ENCODE data around the gene CLDN6.
A peak's percentile ranks its signal among the peaks of the same experiment; 100 is the strongest.

Gene CLDN6

DNA sequence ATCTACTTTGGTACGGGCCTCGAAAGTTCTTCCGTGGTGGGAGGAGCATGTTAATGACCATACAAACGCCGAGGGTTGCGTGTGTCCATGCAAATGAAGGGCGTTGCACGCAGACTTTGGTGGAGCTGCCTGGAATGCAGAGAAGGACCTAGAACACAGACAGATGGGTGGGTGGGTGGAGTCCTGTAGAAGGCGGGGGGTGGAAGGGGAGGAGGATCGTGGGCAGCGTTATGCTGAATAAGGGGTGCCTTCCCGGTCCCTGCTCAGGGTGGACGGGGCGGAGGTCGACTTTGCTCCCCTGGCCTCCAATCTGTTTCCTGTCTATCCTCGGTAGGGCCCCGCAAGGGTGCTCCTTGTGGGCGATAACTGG lies 49.6 kb downstream of the CLDN6 start:
- DNase-seq: peak; percentile 42

DNA sequence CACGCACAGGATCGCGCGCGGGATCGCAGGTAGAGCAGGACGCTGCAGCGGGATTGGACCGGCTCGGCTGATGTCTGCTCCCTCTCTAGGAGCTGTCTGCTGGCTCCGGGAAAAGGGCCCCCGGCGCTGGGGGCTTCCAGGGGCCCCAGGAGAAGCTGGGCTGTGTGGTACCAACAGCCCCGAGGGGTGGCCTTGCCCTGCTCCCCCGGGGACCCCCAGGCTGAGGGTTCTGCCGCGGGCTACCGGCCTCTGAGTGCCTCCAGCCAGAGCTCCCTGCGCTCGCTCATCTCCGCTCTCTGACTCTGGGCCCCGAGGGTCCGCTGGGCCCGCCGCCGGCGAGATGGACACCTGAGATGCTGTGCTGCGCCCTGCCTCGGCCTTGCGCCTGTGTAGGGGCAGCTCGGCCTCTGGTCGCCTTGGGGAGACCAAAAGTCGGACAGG lies 50.2 kb downstream of the CLDN6 start:
- DNase-seq: no peak

DNA sequence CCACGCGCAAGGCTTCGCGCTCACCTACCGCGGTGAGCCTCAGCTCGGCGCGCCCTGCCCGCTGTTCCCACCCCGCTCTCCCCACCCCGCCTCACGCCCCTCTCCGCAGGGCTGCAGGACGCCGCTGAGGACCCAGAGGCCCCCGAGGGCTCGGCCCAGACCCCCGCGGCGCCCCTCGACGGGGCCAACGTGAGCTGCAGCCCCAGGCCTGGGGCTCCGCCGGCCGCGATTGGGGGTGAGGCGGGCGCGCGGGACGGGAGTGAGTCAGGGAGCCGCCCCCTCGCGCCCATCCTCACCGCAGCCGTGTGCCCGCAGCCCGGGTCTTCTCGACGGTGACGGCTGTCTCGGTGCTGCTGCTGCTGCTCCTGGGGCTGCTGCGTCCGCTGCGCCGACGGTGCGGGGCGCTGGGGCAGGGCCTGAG lies 50.8 kb downstream of the CLDN6 start:
- DNase-seq: no peak

DNA sequence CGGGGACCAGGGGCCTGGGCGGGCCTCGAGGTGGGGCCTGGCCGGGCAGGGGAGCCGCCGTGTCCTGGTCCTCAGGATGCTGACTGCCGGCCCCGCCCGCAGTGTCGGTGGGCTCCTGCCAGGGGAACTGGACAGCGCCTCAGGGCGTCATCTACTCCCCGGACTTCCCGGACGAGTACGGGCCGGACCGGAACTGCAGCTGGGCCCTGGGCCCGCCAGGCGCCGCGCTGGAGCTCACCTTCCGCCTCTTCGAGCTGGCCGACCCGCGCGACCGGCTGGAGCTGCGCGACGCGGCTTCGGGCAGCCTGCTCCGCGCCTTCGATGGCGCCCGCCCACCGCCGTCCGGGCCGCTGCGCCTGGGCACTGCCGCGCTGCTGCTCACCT lies 51.2 kb downstream of the CLDN6 start:
- DNase-seq: peak; percentile 18

DNA sequence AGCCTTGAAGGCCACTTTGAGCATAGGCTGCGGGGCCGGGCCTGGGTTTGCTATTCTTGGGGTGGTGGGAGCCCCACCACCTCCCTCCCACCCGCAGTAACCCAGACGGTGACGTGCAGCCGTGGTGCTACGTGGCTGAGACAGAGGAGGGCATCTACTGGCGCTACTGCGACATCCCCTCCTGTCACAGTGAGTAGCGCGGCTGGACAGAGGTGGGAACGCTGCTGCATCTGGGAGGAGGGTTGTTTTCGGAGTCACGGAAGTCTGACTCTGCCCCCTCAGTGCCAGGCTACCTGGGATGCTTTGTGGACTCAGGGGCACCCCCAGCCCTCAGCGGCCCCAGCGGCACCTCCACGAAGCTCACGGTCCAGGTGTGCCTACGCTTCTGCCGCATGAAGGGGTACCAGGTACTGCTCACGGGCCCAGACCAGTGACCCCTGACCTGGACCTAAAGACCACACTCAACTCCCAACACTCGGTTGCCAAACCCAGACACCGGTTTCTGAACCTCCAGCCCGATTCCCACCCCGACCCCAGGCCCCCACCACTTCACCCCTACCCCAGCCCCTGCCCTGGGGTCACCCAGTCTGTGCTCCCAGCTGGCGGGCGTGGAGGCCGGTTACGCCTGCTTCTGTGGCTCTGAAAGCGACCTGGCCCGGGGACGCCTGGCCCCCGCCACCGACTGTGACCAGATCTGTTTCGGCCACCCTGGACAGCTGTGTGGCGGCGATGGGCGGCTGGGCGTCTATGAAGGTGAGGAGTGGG lies 51.8 kb downstream of the CLDN6 start:
- DNase-seq: no peak

Measured in CD4-positive, alpha-beta T cell treated with Interferon gamma for 1 hour (primary cell).